Measurements from ENCODE around the gene ZNF385D.

- TF ChIP-seq MYC (IDR thresholded peaks at IDR 0.05; ENCODE audit: low read depth, low read length): no peak
- TF ChIP-seq CTCF (IDR thresholded peaks at IDR 0.05; ENCODE audit: low read depth, low read length): no peak
Measured at GRCh38 chr3:21734746-21735145, 16.3 kb downstream of the ZNF385D start.

Data from NB4 (cell line).